GM12878 (cell line): ENCODE data around the gene PRRC2A. TPM values are rescaled to one million over a fixed set of nuclear protein-coding genes. Genes with fewer than 3 reads are reported as not detected.

Experiments used
- ATF2 ChIP-seq: IDR thresholded peaks from 2 replicates; pipeline ENCODE4 v1.6.1; 2012; ENCODE audit warnings: low read length, inconsistent platforms
- BHLHE40 ChIP-seq, 2 experiments: fragments of 450-650 bp in 1 of 2; IDR thresholded peaks; 2 replicates each; pipeline ENCODE4 v1.6.1; 2011 to 2017; ENCODE audit warnings: low read depth in 2 of 2, borderline replicate concordance in 1 of 2, improper control_type of control experiment in 1 of 2, low read length in 1 of 2, mild to moderate bottlenecking in 1 of 2
- EED ChIP-seq: sonication (generic); IDR thresholded peaks from 2 replicates; pipeline ENCODE4 v1.6.1; 2016; ENCODE audit warnings: antibody characterized with exemption, low read depth
- IKZF1 ChIP-seq: fragments of 450-650 bp; conservative IDR thresholded peaks from 2 replicates; pipeline ENCODE4 v1.6.1; 2017; ENCODE audit warnings: antibody characterized with exemption, mild to moderate bottlenecking
- IKZF2 ChIP-seq, 2 experiments: fragments of 450-650 bp; IDR thresholded peaks; 2 replicates each; pipeline ENCODE4 v1.6.1; 2017; ENCODE audit warnings: mild to moderate bottlenecking in 2 of 2, moderate library complexity in 2 of 2
- IRF4 ChIP-seq: IDR thresholded peaks from 2 replicates; pipeline ENCODE4 v1.6.1; 2011; ENCODE audit warnings: low read depth, low read length
- JUND ChIP-seq: IDR thresholded peaks from 2 replicates; pipeline ENCODE4 v1.6.1; 2012; ENCODE audit warnings: low read depth, mild to moderate bottlenecking, low read length, improper control_type of control experiment, moderate library complexity
- PRDM15 ChIP-seq: fragments of 450-650 bp; formaldehyde crosslinking; IDR thresholded peaks from 2 replicates; pipeline ENCODE4 v1.4.0; 2020; ENCODE audit warnings: mild to moderate bottlenecking, moderate library complexity
- SIN3A ChIP-seq: IDR thresholded peaks from 2 replicates; pipeline ENCODE4 v1.6.1; 2012; ENCODE audit warnings: low read depth, low read length, improper control_type of control experiment
- SMC3 ChIP-seq: IDR thresholded peaks from 2 replicates; pipeline ENCODE4 v1.6.1; 2011; ENCODE audit warnings: low read length, improper control_type of control experiment, borderline replicate concordance
- SPI1 ChIP-seq: IDR thresholded peaks from 2 replicates; pipeline ENCODE4 v1.6.1; 2011; ENCODE audit warnings: low read depth, mild to moderate bottlenecking, low read length, moderate library complexity, borderline replicate concordance; ENCODE audit not compliant: insufficient read depth
- SUZ12 ChIP-seq: fragments of 200-600 bp; sonication (generic); IDR thresholded peaks from one replicate; pipeline ENCODE4 v1.6.1; 2018; ENCODE audit warnings: antibody characterized with exemption, mild to moderate bottlenecking; ENCODE audit not compliant: unreplicated experiment
- WRNIP1 ChIP-seq: IDR thresholded peaks from 2 replicates; pipeline ENCODE4 v1.6.1; 2011; ENCODE audit warnings: low read depth, low read length, improper control_type of control experiment, borderline replicate concordance
- YBX1 ChIP-seq: fragments of 450-650 bp; IDR thresholded peaks from 2 replicates; pipeline ENCODE4 v1.6.1; 2016; ENCODE audit warnings: antibody characterized with exemption
- ZZZ3 ChIP-seq: IDR thresholded peaks from 2 replicates; pipeline ENCODE4 v1.6.1; 2011; ENCODE audit warnings: low read depth; ENCODE audit not compliant: control insufficient read depth, insufficient read length
- polyA plus RNA-seq, 11 experiments: library from polyadenylated mRNA; depleted of rRNA in 4 of 11; unstranded in 6 of 11; stranded (reverse) in 5 of 11; fragments of >200 nt; fragmentation: Nextera tagmentation in 4 of 11; fragmentation: Illumina TruSeq in 1 of 11; extraction: Ambion mirVana in 4 of 11; extraction: Trizol in 1 of 11; gene quantifications; 1 replicate in 1 of 11; 2 replicates in 10 of 11; pipeline versions ENCODE4 v1.2.1 to v1.2.3, GENCODE V29; 2011 to 2016; ENCODE audit warnings: inconsistent platforms in 2 of 11, missing spikeins in 2 of 11, low read depth in 1 of 11
- total RNA-seq, 4 experiments: library from RNA; depleted of rRNA in 3 of 4; stranded (reverse); fragments of >200 nt in 3 of 4; fragmentation: Illumina TruSeq in 1 of 4; extraction: Trizol in 1 of 4; gene quantifications; 2 replicates each; pipeline versions ENCODE4 v1.2.1 to v1.2.3, GENCODE V29; 2013 to 2021
- TF ChIP-seq, protein P1 (sequence below): IDR thresholded peaks from 2 replicates; pipeline ENCODE4 v1.6.1; 2012; ENCODE audit warnings: low read depth, low read length, improper control_type of control experiment
- TF ChIP-seq, protein P2 (sequence below): fragments of 450-650 bp; IDR thresholded peaks from 2 replicates; pipeline ENCODE4 v1.6.1; 2016; ENCODE audit warnings: mild to moderate bottlenecking, moderate library complexity, borderline replicate concordance
- TF ChIP-seq, protein P3 (sequence below): fragments of 450-650 bp; IDR thresholded peaks from 2 replicates; pipeline ENCODE4 v1.6.1; 2016; ENCODE audit warnings: mild to moderate bottlenecking

PRRC2A gene
- total and polyA plus RNA-seq, 10 of the 15 experiments (the other 5 are each of a cell fraction or from before 2014, with no cell fraction given), result 0.40 to 244 (median 61.3) TPM

GRCh38 chr6:31652925-31653724, 32.6 kb downstream of the PRRC2A start (continued):
- TF ChIP-seq, protein P1, sequence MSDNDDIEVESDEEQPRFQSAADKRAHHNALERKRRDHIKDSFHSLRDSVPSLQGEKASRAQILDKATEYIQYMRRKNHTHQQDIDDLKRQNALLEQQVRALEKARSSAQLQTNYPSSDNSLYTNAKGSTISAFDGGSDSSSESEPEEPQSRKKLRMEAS, result peak; percentile 4; the same call in 1 of the 2 replicates
- TF ChIP-seq SIN3A (no peak; the same call in 1 of the 2 replicates), IRF4 (no peak), JUND (no peak), SUZ12 (no peak), IKZF1 (no peak), PRDM15 (CRISPR knock-in tag) (no peak), WRNIP1 (no peak), EED (no peak; the same call in 1 of the 2 replicates), ATF2 (peak; percentile 59), IKZF2 (IDR thresholded peaks at IDR 0.05) (peak in 1 of 2 experiments; percentile 50; a peak in 3 of 4 replicates), YBX1 (no peak), BHLHE40 (IDR thresholded peaks at IDR 0.05; ENCODE audit: borderline replicate concordance in 1 of 2, low read depth in 2 of 2, low read length in 1 of 2) (peak; percentile 86), ZZZ3 (no peak), SPI1 (no peak; the same call in 1 of the 2 replicates), SMC3 (peak; percentile 8; the same call in 1 of the 2 replicates)
- TF ChIP-seq, protein P2, sequence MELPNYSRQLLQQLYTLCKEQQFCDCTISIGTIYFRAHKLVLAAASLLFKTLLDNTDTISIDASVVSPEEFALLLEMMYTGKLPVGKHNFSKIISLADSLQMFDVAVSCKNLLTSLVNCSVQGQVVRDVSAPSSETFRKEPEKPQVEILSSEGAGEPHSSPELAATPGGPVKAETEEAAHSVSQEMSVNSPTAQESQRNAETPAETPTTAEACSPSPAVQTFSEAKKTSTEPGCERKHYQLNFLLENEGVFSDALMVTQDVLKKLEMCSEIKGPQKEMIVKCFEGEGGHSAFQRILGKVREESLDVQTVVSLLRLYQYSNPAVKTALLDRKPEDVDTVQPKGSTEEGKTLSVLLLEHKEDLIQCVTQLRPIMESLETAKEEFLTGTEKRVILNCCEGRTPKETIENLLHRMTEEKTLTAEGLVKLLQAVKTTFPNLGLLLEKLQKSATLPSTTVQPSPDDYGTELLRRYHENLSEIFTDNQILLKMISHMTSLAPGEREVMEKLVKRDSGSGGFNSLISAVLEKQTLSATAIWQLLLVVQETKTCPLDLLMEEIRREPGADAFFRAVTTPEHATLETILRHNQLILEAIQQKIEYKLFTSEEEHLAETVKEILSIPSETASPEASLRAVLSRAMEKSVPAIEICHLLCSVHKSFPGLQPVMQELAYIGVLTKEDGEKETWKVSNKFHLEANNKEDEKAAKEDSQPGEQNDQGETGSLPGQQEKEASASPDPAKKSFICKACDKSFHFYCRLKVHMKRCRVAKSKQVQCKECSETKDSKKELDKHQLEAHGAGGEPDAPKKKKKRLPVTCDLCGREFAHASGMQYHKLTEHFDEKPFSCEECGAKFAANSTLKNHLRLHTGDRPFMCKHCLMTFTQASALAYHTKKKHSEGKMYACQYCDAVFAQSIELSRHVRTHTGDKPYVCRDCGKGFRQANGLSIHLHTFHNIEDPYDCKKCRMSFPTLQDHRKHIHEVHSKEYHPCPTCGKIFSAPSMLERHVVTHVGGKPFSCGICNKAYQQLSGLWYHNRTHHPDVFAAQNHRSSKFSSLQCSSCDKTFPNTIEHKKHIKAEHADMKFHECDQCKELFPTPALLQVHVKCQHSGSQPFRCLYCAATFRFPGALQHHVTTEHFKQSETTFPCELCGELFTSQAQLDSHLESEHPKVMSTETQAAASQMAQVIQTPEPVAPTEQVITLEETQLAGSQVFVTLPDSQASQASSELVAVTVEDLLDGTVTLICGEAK, result no peak
- TF ChIP-seq, protein P3, sequence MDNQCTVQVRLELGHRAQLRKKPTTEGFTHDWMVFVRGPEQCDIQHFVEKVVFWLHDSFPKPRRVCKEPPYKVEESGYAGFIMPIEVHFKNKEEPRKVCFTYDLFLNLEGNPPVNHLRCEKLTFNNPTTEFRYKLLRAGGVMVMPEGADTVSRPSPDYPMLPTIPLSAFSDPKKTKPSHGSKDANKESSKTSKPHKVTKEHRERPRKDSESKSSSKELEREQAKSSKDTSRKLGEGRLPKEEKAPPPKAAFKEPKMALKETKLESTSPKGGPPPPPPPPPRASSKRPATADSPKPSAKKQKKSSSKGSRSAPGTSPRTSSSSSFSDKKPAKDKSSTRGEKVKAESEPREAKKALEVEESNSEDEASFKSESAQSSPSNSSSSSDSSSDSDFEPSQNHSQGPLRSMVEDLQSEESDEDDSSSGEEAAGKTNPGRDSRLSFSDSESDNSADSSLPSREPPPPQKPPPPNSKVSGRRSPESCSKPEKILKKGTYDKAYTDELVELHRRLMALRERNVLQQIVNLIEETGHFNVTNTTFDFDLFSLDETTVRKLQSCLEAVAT, result peak; percentile 59; the same call in 1 of the 2 replicates
